T-cell (primary cell): ENCODE measurements around the gene COL5A3. TPM values are rescaled to one million over a fixed set of nuclear protein-coding genes. Genes with fewer than 3 reads are reported as not detected.
"Not testable (repeated sequence)": the region's sequence is repeated elsewhere in the genome, so short reads cannot be mapped to it uniquely, and the experiment has no call there.

Source experiments
- ATAC-seq, 4 experiments: fragments of 200-7000 bp in 3 of 4; fragments of 150-1000 bp in 1 of 4; cut with Tn5 transposase; replicated peaks in 1 of 4; 1 replicate in 3 of 4; 2 replicates in 1 of 4; pipeline ENCODE4 v1.10.0; 2021; ENCODE audit warnings: moderate library complexity in 3 of 4, mild to moderate bottlenecking in 2 of 4, moderate number of reproducible peaks in 1 of 4
- CTCF ChIA-PET, 2 donors: fragments of 300-600 bp; sonication (Branson Sonifier 250); formaldehyde crosslinking; loops; one replicate each; lab custom pipeline; 2022; ENCODE audit warnings: antibody characterized with exemption in 2 of 2; lab: Charles Lee
- POLR2A ChIA-PET, 2 donors: fragments of 300-600 bp; sonication (Branson Sonifier 250); formaldehyde crosslinking; loops; one replicate each; lab custom pipeline; 2022; ENCODE audit warnings: antibody characterized with exemption in 2 of 2; lab: Charles Lee
- DNase-seq, 35 experiments: peaks; one replicate each; pipeline versions ENCODE4 v3.0.0 to v3.0.0-alpha.2; 2013 to 2023
- H3K27ac ChIP-seq: one replicate; pipeline ENCODE4 v1.5.1; 2013; ENCODE audit warnings: low read length
- H3K27me3 ChIP-seq, 2 experiments: replicated peaks in 1 of 2; 1 replicate in 1 of 2; 2 replicates in 1 of 2; pipeline versions ENCODE4 v1.6.1 to v1.7.0; 2013; ENCODE audit warnings: low read length in 1 of 2, mixed read lengths in 1 of 2; ENCODE audit not compliant: control insufficient read depth in 2 of 2, insufficient read depth in 2 of 2; ENCODE audit errors: extremely low read depth in 1 of 2
- H3K36me3 ChIP-seq, 2 donors: 1 replicate in 1 of 2; 2 replicates in 1 of 2; pipeline versions ENCODE4 v1.6.1 to v1.7.0; 2013; ENCODE audit warnings: low read length in 1 of 2; ENCODE audit not compliant: control insufficient read depth in 2 of 2, insufficient read depth in 1 of 2; ENCODE audit errors: extremely low read depth in 1 of 2
- H3K4me1 ChIP-seq, 2 experiments: 1 replicate in 1 of 2; 2 replicates in 1 of 2; pipeline versions ENCODE4 v1.6.1 to v1.7.0; 2013; ENCODE audit warnings: low read length in 2 of 2, mixed read lengths in 1 of 2; ENCODE audit not compliant: insufficient read depth in 2 of 2, control insufficient read depth in 1 of 2; ENCODE audit errors: extremely low read depth in 1 of 2
- H3K4me3 ChIP-seq, 2 donors: 1 replicate in 1 of 2; 2 replicates in 1 of 2; pipeline versions ENCODE4 v1.5.1 to v1.7.0; 2013; ENCODE audit warnings: mild to moderate bottlenecking in 2 of 2, low read length in 1 of 2, moderate library complexity in 1 of 2; ENCODE audit not compliant: control insufficient read depth in 1 of 2; ENCODE audit errors: extremely low read depth in 1 of 2
- H3K9me3 ChIP-seq: 2 replicates; pipeline ENCODE4 v1.7.0; 2013
- H3K27ac Mint-ChIP-seq, 2 donors: one replicate each; pipeline ENCODE4 v1.8.0; 2020 to 2021; ENCODE audit warnings: mild to moderate bottlenecking in 2 of 2, mixed read lengths in 2 of 2
- H3K27me3 Mint-ChIP-seq, 2 donors: one replicate each; pipeline ENCODE4 v1.8.0; 2021 to 2022; ENCODE audit warnings: mixed read lengths in 2 of 2
- H3K36me3 Mint-ChIP-seq: one replicate; pipeline ENCODE4 v1.8.0; 2021; ENCODE audit warnings: mixed read lengths
- H3K4me1 Mint-ChIP-seq, 3 donors: one replicate each; pipeline ENCODE4 v1.8.0; 2020 to 2022; ENCODE audit warnings: mixed read lengths in 3 of 3, mild to moderate bottlenecking in 1 of 3
- H3K4me3 Mint-ChIP-seq, 3 donors: one replicate each; pipeline ENCODE4 v1.8.0; 2020 to 2022; ENCODE audit warnings: mild to moderate bottlenecking in 3 of 3, mixed read lengths in 3 of 3, moderate library complexity in 3 of 3
- H3K9me3 Mint-ChIP-seq, 3 donors: one replicate each; pipeline ENCODE4 v1.8.0; 2020 to 2022; ENCODE audit warnings: mixed read lengths in 3 of 3
- WGBS: methylation state at CpG from one replicate; pipeline ENCODE4 v1.1.5; 2013; ENCODE audit warnings: missing lambda C conversion rate; ENCODE audit not compliant: insufficient coverage; 5-methylcytosine and 5-hydroxymethylcytosine counted together
- total RNA-seq, 35 experiments: library from RNA in 6 of 35; stranded (reverse) in 6 of 35; fragments of 120-200 nt in 1 of 35; gene quantifications; one replicate each; pipeline versions ENCODE4 v1.2.1 to v1.2.4 and lab custom pipeline; 2013 to 2026

COL5A3 gene
- total RNA-seq, 5 donors from 2014 or later (not counting 1 experiment from before 2014, with no cell fraction given): 0.13 to 3.4 (median 2.2) TPM

DNA sequence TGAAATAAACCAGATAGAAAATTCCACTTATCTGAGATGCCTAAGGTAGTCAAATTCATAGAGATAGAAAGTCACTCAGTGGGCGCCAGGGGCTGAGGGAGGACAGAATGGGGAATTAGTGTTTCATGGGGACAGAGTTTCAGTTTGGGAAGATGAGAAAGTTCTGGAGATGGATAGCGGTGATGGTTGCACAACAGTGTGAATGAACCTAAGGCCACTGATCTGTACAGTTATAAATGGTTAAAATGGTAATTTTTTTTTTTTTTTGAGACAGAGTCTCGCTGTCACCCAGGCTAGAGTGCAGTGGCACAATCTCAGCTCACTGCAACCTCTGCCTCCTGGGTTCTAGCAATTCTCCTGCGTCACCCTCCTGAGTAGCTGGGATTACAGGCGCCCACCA is 12.8 kb upstream of the COL5A3 start:
- ATAC-seq, H3K4me3 Mint-ChIP-seq, H3K4me1 ChIP-seq, H3K9me3 Mint-ChIP-seq, H3K4me1 Mint-ChIP-seq, H3K27ac Mint-ChIP-seq, H3K36me3 ChIP-seq, DNase-seq, H3K4me3 ChIP-seq, POLR2A ChIA-PET, H3K36me3 Mint-ChIP-seq, H3K27ac ChIP-seq, CTCF ChIA-PET, H3K9me3 ChIP-seq: not testable (repeated sequence)
- H3K27me3 ChIP-seq: peaks cover 4 to 24% of the 10 kb centered on the region in 2 experiments
- 92% methylated on average over 2 of the region's 5 CpGs for WGBS
- H3K27me3 Mint-ChIP-seq: peaks cover 15 to 21% of the 10 kb centered on the region in 2 donors

DNA sequence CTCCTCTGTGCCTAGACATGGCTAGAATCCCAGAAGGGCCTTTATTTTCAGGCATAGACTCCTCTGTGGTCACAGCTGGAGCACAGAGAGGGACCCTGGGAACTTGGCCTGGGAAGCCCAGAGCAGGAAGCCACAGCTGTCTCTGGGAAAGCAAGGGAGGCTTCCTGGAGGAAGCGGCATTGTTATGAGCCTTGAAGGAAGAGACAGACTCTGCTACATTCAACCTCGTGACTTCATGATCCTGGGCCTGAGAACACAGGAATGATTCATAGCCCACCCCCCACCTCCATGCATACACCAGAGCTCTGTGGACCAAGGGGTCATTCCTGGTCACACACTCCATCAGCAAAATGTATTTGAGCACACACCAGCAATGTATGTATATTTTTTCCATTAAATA is 11.6 kb upstream of the COL5A3 start:
- Mint-ChIP-seq H3K27ac (no peak overlapping the region), H3K4me3 (no peak overlapping the region), H3K9me3 (no peaks in the 10 kb centered on the region), H3K27me3 (peaks cover 16 to 17% of the 10 kb centered on the region in 2 donors), H3K4me1 (no peaks in the 10 kb centered on the region), H3K36me3 (no peaks in the 10 kb centered on the region)
- ChIA-PET POLR2A (no interaction called here), CTCF (no interaction called here)
- no peak for DNase-seq
- Histone ChIP-seq H3K9me3 (no peaks in the 10 kb centered on the region), H3K27ac (no peak overlapping the region), H3K27me3 (peaks cover 3 to 18% of the 10 kb centered on the region in 2 experiments), H3K4me3 (no peak overlapping the region), H3K4me1 (no peaks in the 10 kb centered on the region), H3K36me3 (no peaks in the 10 kb centered on the region)
- WGBS: no CpG with 5 or more reads among the region's 2 CpGs
- no peak for ATAC-seq

DNA sequence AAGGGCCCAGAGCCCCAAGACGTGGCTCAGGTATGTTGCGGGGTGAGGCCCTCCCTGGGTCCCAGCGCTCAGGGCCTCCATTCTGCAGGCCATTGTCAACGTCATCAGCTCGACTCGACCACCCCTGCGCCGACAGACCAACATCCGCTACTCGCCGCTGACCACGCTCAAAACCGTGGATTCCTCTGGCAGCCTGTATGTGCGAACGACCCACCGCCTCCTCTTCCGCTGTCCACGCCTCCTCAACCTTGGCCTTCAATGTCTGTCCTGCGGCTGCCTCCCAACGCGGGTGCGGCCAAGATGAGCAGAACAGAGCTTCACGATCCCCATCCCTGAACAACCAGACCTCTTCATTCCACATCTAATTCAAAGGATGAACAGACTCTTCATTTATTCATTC is 11.1 kb upstream of the COL5A3 start:
- Mint-ChIP-seq H3K36me3 (no peaks in the 10 kb centered on the region), H3K27me3 (peaks cover 16 to 17% of the 10 kb centered on the region in 2 donors), H3K27ac (no peak overlapping the region), H3K4me3 (no peak overlapping the region), H3K4me1 (no peaks in the 10 kb centered on the region), H3K9me3 (no peaks in the 10 kb centered on the region)
- Histone ChIP-seq H3K9me3 (no peaks in the 10 kb centered on the region), H3K4me1 (no peaks in the 10 kb centered on the region), H3K27me3 (peaks cover 1 to 17% of the 10 kb centered on the region in 2 experiments), H3K4me3 (no peak overlapping the region), H3K36me3 (no peaks in the 10 kb centered on the region), H3K27ac (no peak overlapping the region)
- DNase-seq: no peak
- no peak for ATAC-seq
- WGBS: 87% methylated on average over 23 of the region's 23 CpGs
- ChIA-PET POLR2A (no interaction called here), CTCF (no interaction called here)

DNA sequence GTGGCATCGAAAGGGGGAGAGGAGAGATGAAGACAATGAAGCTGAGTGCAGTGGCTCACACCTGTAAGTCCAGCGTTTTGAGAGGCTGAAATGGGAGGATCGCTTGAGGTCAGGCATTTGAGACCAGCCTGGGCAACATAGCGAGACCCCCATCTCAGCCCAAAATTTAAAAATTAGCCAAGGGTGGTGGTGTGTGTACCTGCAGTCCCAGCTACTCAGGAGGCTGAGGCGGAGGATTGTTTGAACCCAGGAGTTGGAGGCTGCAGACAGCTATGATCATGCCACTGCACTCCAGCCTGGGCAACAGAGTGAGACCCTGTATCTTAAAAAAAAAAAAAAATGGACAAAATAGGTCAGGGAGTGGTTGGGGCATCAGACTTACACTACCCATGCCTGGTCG is 10.5 kb upstream of the COL5A3 start:
- H3K27me3 Mint-ChIP-seq: peaks cover 15% of the 10 kb centered on the region in 2 donors
- Histone ChIP-seq H3K27me3 (peaks cover 0 to 14% of the 10 kb centered on the region in 2 experiments), H3K9me3 (no peaks in the 10 kb centered on the region), H3K36me3 (no peaks in the 10 kb centered on the region), H3K27ac (no peak overlapping the region), H3K4me3 (no peak overlapping the region), H3K4me1 (no peaks in the 10 kb centered on the region)
- CTCF ChIA-PET: no interaction called here
- no peak for DNase-seq
- ATAC-seq: no peak
- no peak overlapping the region for H3K4me3 Mint-ChIP-seq
- H3K36me3 Mint-ChIP-seq: no peaks in the 10 kb centered on the region
- no peaks in the 10 kb centered on the region for H3K4me1 Mint-ChIP-seq
- H3K9me3 Mint-ChIP-seq: no peaks in the 10 kb centered on the region
- no peak overlapping the region for H3K27ac Mint-ChIP-seq
- POLR2A ChIA-PET: no interaction called here
- WGBS: 62% methylated on average over 2 of the region's 6 CpGs

DNA sequence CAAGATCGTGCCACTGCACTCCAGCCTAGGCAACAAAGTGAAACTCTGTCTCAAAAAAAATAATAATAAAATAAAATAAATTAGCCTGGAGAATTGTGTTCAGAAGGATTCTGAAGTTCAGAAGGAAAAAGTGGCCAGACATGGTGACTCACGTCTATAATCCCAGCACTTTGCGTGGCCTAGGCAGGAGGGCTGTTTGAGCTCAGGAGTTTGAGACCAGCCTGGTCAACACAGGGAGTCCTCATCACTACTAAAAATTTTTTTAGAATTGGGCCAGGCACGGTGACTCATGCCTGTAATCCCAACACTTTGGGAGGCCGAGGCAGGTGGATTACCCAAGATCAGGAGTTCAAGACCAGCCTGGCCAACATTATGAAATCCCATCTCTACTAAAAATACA is 8.9 kb upstream of the COL5A3 start:
- WGBS: 77% methylated on average over 2 of the region's 5 CpGs
- Mint-ChIP-seq H3K4me1 (no peaks in the 10 kb centered on the region), H3K4me3 (no peak overlapping the region), H3K9me3 (no peaks in the 10 kb centered on the region), H3K27ac (no peak overlapping the region), H3K36me3 (no peaks in the 10 kb centered on the region), H3K27me3 (peaks cover 15 to 20% of the 10 kb centered on the region in 2 donors)
- H3K36me3 ChIP-seq: no peaks in the 10 kb centered on the region
- no peak overlapping the region for H3K4me3 ChIP-seq
- ATAC-seq (no peak), DNase-seq (no peak)
- H3K27me3 ChIP-seq: peaks cover under 1 to 14% of the 10 kb centered on the region in 2 experiments
- H3K27ac ChIP-seq: no peak overlapping the region
- ChIA-PET CTCF (no interaction called here), POLR2A (no interaction called here)
- no peaks in the 10 kb centered on the region for H3K4me1 ChIP-seq
- H3K9me3 ChIP-seq: no peaks in the 10 kb centered on the region

DNA sequence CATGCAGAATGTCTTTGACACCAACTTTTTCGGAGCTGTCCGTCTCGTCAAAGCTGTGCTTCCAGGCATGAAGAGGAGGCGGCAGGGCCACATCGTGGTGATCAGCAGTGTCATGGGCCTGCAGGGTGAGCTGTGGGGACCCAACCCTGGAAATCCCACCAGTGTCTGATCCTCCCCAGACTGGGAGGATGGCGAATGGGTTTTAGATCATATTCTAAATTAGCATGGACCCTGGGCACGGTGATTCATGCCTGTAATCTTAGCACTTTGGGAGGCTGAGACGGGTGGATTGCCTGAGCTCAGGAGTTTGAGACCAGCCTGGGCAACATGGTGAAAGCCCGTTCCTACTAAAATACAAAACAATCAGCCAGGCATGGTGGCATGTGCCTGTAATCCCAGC is 8.5 kb upstream of the COL5A3 start:
- Mint-ChIP-seq H3K27ac (no peak overlapping the region), H3K9me3 (no peaks in the 10 kb centered on the region), H3K4me3 (no peak overlapping the region), H3K4me1 (no peaks in the 10 kb centered on the region), H3K27me3 (peaks cover 15 to 24% of the 10 kb centered on the region in 2 donors), H3K36me3 (no peaks in the 10 kb centered on the region)
- Histone ChIP-seq H3K4me1 (no peaks in the 10 kb centered on the region), H3K27ac (no peak overlapping the region), H3K27me3 (peaks cover 2 to 14% of the 10 kb centered on the region in 2 experiments), H3K36me3 (no peaks in the 10 kb centered on the region), H3K4me3 (no peak overlapping the region), H3K9me3 (no peaks in the 10 kb centered on the region)
- ChIA-PET CTCF (no interaction called here), POLR2A (no interaction called here)
- no peak for ATAC-seq
- DNase-seq: no peak
- 75% methylated on average over 8 of the region's 9 CpGs for WGBS

DNA sequence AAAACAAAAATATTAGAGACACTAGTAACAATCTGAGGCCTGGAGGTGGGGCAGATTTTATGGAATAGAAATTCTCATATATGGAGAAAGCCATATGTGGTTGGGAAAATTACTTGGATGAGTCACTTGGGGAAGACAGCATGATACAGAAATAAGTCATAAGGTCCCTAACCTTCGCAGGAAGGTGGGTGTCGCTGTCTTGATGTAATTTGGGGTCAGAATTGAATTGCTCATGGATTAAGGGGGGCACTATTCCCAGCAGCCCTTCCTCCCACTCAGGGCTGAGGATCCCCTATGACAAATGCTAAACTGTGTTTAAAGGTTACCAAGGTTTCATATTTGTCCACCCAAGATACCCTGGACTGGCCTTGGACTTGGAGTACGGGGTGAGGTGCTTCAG is 8.0 kb upstream of the COL5A3 start:
- H3K4me1 ChIP-seq: no peaks in the 10 kb centered on the region
- H3K27me3 ChIP-seq: peaks cover 2 to 18% of the 10 kb centered on the region in 2 experiments
- Mint-ChIP-seq H3K4me3 (no peak overlapping the region), H3K36me3 (no peaks in the 10 kb centered on the region), H3K27me3 (peaks cover 17 to 29% of the 10 kb centered on the region in 2 donors), H3K4me1 (no peaks in the 10 kb centered on the region), H3K27ac (no peak overlapping the region), H3K9me3 (no peaks in the 10 kb centered on the region)
- CTCF ChIA-PET: no interaction called here
- no CpG with 5 or more reads among the region's 3 CpGs for WGBS
- DNase-seq: no peak
- H3K4me3 ChIP-seq: no peak overlapping the region
- no peak overlapping the region for H3K27ac ChIP-seq
- H3K36me3 ChIP-seq: no peaks in the 10 kb centered on the region
- POLR2A ChIA-PET: no interaction called here
- no peak for ATAC-seq
- H3K9me3 ChIP-seq: no peaks in the 10 kb centered on the region
